ENCODE measurements around the gene UFM1.
"Not testable (repeated sequence)": the region's sequence is repeated elsewhere in the genome, so short reads cannot be mapped to it uniquely, and the experiment has no call there.

Gene UFM1

GRCh38 chr13:38350114-38350617 is 515 bp downstream of the UFM1 start:
- peak; percentile 52 for ATAC-seq
- no peaks in the 10 kb centered on the region for H3K27me3 Mint-ChIP-seq
- DNase-seq, result peak; percentile 41 to 53
- H3K4me1 Mint-ChIP-seq, result peaks cover 27% of the 10 kb centered on the region
- H3K27ac Mint-ChIP-seq, result peak overlapping the region; percentile 96 to 97
- no peaks in the 10 kb centered on the region for H3K9me3 Mint-ChIP-seq
- peak overlapping the region; percentile 88 to 90 for H3K4me3 Mint-ChIP-seq

- no peaks in the 10 kb centered on the region for H3K9me3 Mint-ChIP-seq
- ATAC-seq (no peak), DNase-seq (no peak)
- peaks cover 28% of the 10 kb centered on the region for H3K4me1 Mint-ChIP-seq
- no peak overlapping the region for H3K4me3 Mint-ChIP-seq
- H3K27ac Mint-ChIP-seq, result no peak overlapping the region
- H3K27me3 Mint-ChIP-seq, result no peaks in the 10 kb centered on the region
Measured at GRCh38 chr13:38355595-38356119, 6.0 kb downstream of the UFM1 start.

GRCh38 chr13:38358684-38359083 is 9.0 kb downstream of the UFM1 start:
- ATAC-seq (no peak), DNase-seq (no peak)
- Mint-ChIP-seq H3K27ac (no peak overlapping the region), H3K9me3 (no peaks in the 10 kb centered on the region), H3K4me3 (no peak overlapping the region), H3K4me1 (peaks cover 12% of the 10 kb centered on the region), H3K27me3 (no peaks in the 10 kb centered on the region)

GRCh38 chr13:38361542-38362262 is 12.1 kb downstream of the UFM1 start:
- Mint-ChIP-seq H3K27ac (no peak overlapping the region), H3K9me3 (no peaks in the 10 kb centered on the region), H3K4me1 (peaks cover 6% of the 10 kb centered on the region), H3K27me3 (no peaks in the 10 kb centered on the region), H3K4me3 (no peak overlapping the region)
- ATAC-seq, result no peak
- no peak for DNase-seq

GRCh38 chr13:38363219-38363618 is 13.6 kb downstream of the UFM1 start:
- peak overlapping the region in 1 of 2 donors; percentile 54 for H3K27ac Mint-ChIP-seq
- H3K4me1 Mint-ChIP-seq, result peaks cover 12% of the 10 kb centered on the region
- H3K9me3 Mint-ChIP-seq, result no peaks in the 10 kb centered on the region
- no peak for ATAC-seq
- no peak for DNase-seq
- H3K27me3 Mint-ChIP-seq, result no peaks in the 10 kb centered on the region
- H3K4me3 Mint-ChIP-seq, result no peak overlapping the region

- H3K27ac Mint-ChIP-seq, H3K4me3 Mint-ChIP-seq, DNase-seq, H3K27me3 Mint-ChIP-seq, H3K9me3 Mint-ChIP-seq, H3K4me1 Mint-ChIP-seq: not testable (repeated sequence)
- ATAC-seq, result peak; percentile 39
Measured at GRCh38 chr13:38363746-38364145, 14.1 kb downstream of the UFM1 start.

GRCh38 chr13:38365661-38366060 is 16.0 kb downstream of the UFM1 start:
- H3K27ac Mint-ChIP-seq, result no peak overlapping the region
- H3K4me3 Mint-ChIP-seq, result no peak overlapping the region
- DNase-seq (no peak), ATAC-seq (no peak)
- H3K9me3 Mint-ChIP-seq, result no peaks in the 10 kb centered on the region
- H3K27me3 Mint-ChIP-seq, result peaks cover 7% of the 10 kb centered on the region
- peaks cover 6% of the 10 kb centered on the region for H3K4me1 Mint-ChIP-seq

GRCh38 chr13:38366954-38367645 is 17.4 kb downstream of the UFM1 start:
- no peak overlapping the region for H3K27ac Mint-ChIP-seq
- no peak overlapping the region for H3K4me3 Mint-ChIP-seq
- DNase-seq (no peak), ATAC-seq (no peak)
- peaks cover 6% of the 10 kb centered on the region for H3K4me1 Mint-ChIP-seq
- H3K9me3 Mint-ChIP-seq, result no peaks in the 10 kb centered on the region
- peaks cover 15% of the 10 kb centered on the region for H3K27me3 Mint-ChIP-seq

- ATAC-seq (no peak), DNase-seq (no peak)
- Mint-ChIP-seq H3K27me3 (peaks cover 27% of the 10 kb centered on the region), H3K9me3 (no peaks in the 10 kb centered on the region), H3K27ac (no peak overlapping the region), H3K4me3 (no peak overlapping the region), H3K4me1 (peaks cover 6% of the 10 kb centered on the region)
Measured at GRCh38 chr13:38369058-38369457, 19.4 kb downstream of the UFM1 start.

GRCh38 chr13:38370096-38370495 is 20.4 kb downstream of the UFM1 start:
- ATAC-seq, H3K27ac Mint-ChIP-seq, H3K9me3 Mint-ChIP-seq, H3K4me1 Mint-ChIP-seq, H3K4me3 Mint-ChIP-seq, DNase-seq: not testable (repeated sequence)
- H3K27me3 Mint-ChIP-seq, result peaks cover 35% of the 10 kb centered on the region

GRCh38 chr13:38372820-38373383 is 23.3 kb downstream of the UFM1 start:
- Mint-ChIP-seq H3K9me3 (no peaks in the 10 kb centered on the region), H3K27ac (no peak overlapping the region), H3K4me3 (no peak overlapping the region), H3K4me1 (no peaks in the 10 kb centered on the region), H3K27me3 (peaks cover 50% of the 10 kb centered on the region)
- ATAC-seq, result no peak
- no peak for DNase-seq

- H3K9me3 Mint-ChIP-seq, result no peaks in the 10 kb centered on the region
- no peak overlapping the region for H3K27ac Mint-ChIP-seq
- ATAC-seq, result no peak
- H3K4me3 Mint-ChIP-seq, result no peak overlapping the region
- H3K4me1 Mint-ChIP-seq, result no peaks in the 10 kb centered on the region
- peaks cover 49% of the 10 kb centered on the region for H3K27me3 Mint-ChIP-seq
- DNase-seq, result no peak
Measured at GRCh38 chr13:38376546-38376945, 26.9 kb downstream of the UFM1 start.

GRCh38 chr13:38381890-38382289 is 32.2 kb downstream of the UFM1 start:
- ATAC-seq, result no peak
- Mint-ChIP-seq H3K9me3 (no peaks in the 10 kb centered on the region), H3K27me3 (peaks cover 16% of the 10 kb centered on the region), H3K27ac (no peak overlapping the region), H3K4me3 (no peak overlapping the region), H3K4me1 (no peaks in the 10 kb centered on the region)
- no peak for DNase-seq

- DNase-seq (no peak), ATAC-seq (no peak)
- no peaks in the 10 kb centered on the region for H3K4me1 Mint-ChIP-seq
- no peaks in the 10 kb centered on the region for H3K9me3 Mint-ChIP-seq
- H3K4me3 Mint-ChIP-seq, result no peak overlapping the region
- no peak overlapping the region for H3K27ac Mint-ChIP-seq
- H3K27me3 Mint-ChIP-seq, result peaks cover 14% of the 10 kb centered on the region
Measured at GRCh38 chr13:38382946-38383345, 33.3 kb downstream of the UFM1 start.

GRCh38 chr13:38384171-38384570 is 34.5 kb downstream of the UFM1 start:
- no peak for ATAC-seq
- Mint-ChIP-seq H3K9me3 (no peaks in the 10 kb centered on the region), H3K4me3 (no peak overlapping the region), H3K27me3 (peaks cover 14% of the 10 kb centered on the region), H3K27ac (no peak overlapping the region), H3K4me1 (no peaks in the 10 kb centered on the region)
- DNase-seq, result no peak
